GM19372 (cell line): Measurements from ENCODE around the gene VPS25.

ENCODE experiments used
- ATAC-seq: cut with Tn5 transposase; IDR thresholded peaks from one replicate; pipeline ENCODE4 v1.9.1; 2021; ENCODE audit warnings: mild to moderate bottlenecking, low read depth, moderate library complexity; ENCODE audit not compliant: unreplicated experiment

Gene VPS25

DNA sequence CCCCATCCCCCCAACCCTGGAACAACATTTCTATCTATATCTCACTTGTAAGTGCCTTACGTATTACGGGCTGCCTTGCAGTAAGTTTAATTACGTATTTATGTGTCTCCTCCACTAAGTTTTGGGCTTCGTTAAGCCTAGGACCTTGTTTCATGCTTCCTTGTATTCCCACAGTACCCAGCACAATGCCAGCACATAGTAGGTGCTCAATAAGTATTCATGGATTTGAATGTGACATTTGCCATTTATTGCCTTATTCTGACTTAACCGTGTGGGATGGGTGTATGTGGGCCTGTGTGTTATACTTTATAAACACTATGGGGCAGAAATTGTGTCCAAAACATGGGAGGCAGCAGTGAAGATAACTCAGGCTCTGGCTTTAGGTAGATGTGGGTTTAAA is 19.3 kb downstream of the VPS25 start:
- ATAC-seq: no peak

DNA sequence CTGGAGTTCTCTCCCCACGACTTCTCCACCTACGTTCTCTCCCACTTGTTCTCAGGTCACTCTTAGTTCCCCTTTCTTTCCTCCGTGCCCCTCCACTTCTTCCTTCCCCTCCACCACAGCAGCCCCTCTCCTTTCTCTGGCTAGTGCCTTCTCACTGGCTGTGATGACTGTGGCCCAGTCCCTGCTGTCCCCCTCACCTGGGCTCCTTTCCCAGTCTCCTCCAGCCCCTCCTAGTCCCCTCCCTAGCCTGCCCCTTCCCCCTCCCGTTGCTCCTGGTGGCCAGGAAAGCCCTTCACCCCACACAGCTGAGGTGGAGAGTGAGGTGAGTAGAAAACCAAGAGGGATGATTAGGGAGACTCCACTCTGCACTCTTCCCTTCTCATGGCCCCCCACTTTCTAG is 21.8 kb downstream of the VPS25 start:
- ATAC-seq: no peak

DNA sequence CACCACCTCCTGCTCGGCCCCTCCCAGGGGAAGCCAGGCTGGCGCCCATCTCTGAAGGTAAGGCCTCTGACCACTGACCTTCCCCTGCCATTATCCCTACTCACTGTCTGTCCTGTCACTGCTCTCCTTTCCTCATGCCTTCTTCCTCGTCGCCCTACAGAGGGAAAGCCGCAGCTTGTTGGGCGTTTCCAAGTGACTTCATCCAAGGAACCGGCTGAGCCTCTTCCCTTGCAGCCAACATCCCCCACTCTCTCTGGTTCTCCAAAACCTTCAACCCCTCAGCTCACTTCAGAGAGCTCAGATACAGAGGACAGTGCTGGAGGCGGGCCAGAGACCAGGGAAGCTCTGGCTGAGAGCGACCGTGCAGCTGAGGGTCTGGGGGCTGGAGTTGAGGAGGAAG is 22.2 kb downstream of the VPS25 start:
- ATAC-seq: no peak

DNA sequence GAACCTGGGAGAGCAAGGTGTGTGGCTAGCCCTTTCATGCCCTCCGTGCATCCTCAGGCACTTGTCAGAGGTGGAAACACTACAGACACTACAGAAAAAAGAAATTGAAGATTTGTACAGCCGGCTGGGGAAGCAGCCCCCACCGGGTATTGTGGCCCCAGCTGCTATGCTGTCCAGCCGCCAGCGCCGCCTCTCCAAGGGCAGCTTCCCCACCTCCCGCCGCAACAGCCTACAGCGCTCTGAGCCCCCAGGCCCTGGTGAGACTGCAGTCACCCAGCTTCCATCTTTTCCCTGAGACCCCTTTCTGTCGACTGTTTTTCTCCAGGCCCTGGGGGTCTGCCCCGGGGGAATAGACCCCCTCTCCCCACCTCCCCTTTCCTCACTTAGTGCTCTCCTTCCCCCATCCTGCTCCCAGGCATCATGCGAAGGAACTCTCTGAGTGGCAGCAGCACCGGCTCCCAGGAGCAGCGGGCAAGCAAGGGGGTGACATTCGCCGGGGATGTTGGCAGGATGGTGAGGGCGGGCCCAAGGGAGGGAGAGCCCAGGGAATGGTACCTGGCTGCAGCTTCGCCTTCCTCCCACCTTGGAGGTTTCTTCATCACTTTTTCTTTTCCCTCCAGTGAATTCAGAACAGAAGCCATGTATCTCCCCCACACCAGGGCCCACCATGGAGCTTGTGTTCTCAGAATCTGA is 23.0 kb downstream of the VPS25 start:
- no peak for ATAC-seq

DNA sequence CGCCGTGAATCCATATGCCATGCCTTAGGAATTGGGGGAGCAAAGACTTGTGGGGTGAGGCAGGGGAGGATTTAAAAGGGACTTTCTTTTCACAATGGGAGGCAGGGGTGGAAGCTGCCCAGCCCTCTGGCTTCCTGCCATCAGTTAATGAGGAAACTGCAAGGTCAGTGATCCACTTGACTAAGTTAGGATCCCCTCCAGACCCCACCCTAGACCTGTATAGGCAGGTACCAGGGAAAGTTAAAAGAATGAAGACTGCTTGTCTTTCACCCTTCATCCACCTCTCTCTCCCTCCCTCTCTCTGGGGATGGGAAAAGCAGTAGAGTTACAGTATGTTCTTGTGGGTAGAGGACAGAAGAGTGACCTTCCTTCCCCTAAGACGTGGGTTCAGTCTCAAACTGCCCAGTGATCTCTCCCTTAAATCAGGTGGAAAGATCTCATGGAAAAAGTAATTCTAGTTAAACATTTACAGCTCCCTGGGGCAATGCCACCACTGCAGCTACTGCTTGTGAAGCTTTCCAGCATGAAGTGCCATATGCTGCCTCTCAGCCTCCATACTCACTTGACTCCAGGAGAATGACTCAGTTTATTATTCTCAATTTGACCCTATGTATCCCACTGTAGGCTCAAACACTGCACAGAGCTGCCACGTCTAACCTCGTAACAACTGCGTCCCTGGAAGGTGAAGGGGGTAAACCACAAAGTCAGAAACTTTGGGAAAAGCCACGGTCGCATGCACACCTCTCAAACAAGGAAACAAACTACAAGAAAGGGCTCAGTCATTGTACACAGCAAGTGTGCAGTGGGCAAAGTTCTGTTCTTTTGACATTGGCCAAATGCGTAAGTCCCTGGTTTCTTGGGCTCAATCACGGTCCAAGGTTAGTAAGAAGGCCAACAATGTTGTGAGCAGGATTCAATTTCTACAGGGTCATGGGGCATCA is 24.1 kb downstream of the VPS25 start:
- ATAC-seq: no peak

DNA sequence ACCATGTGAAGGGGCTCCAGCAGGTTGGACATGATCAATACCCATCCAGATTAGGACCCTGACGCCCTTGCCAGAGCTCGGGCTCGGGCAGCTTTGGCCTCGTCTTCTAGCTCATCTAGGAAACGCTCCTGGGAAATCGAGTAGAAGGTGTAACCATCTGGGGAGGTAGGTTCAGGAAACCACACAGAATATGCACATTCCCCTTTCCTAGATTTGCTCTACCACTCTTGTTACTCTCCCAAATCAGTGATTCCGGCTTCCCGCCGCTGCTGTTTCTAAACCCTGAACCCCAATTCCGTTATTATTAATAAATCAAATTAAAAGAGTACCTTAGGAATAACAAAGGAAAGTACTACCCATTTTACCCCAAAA is 24.7 kb downstream of the VPS25 start:
- ATAC-seq: no peak

DNA sequence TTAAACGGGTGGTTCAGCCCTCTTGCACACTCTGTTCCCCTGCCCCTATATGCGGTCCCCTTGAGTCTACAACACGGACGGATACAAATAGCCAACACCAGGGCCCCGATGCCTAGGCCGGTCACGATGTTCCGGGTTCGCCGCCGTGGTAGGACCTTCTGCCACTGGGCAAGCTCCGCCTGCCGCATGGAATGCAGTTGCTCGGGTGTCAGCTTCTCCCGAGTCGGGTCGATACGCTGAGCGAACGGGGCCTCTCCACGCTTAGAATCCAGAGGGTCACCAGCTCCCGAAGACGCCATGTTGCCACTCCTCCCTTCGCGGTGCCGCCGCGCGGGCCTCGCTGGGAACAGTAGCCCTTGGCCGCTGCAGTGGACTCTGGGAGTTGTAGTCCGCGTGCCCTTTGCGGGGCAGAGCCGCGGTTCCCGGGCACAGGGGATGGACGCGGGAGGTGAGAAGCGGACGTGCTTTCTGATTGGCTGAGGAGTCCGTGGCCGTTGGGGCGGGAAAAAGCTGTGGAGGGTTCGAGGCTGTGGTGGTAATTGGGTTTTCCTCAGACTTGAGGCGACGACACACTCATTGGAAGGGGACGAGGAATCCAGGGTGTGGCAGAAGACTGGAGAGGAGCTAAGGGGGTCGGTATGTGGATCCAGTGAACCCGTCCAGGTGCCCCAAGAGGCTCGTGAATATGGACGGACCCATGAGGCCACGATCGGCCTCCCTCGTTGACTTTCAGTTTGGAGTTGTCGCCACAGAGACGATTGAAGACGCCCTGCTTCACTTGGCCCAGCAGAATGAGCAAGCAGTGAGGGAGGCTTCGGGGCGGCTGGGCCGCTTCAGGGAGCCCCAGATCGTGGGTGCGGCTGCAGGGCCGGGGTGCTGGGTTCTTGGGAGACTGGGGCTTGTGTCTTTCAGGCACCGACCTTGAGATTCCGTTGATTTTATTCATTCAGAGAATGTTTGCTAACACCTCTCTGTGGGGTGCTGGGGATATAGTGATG is 25.4 kb downstream of the VPS25 start, which contains the start of the genes CNTD1 and COA3:
Gene CNTD1 (plus strand): TSS at position 479 of the 998 bp plus-strand sequence. CDS start 207 bp downstream, at position 686.
Gene COA3 (minus strand): TSS at position 322 of the 998 bp plus-strand sequence. CDS start 23 bp downstream, at position 299.
- ATAC-seq: no peak

DNA sequence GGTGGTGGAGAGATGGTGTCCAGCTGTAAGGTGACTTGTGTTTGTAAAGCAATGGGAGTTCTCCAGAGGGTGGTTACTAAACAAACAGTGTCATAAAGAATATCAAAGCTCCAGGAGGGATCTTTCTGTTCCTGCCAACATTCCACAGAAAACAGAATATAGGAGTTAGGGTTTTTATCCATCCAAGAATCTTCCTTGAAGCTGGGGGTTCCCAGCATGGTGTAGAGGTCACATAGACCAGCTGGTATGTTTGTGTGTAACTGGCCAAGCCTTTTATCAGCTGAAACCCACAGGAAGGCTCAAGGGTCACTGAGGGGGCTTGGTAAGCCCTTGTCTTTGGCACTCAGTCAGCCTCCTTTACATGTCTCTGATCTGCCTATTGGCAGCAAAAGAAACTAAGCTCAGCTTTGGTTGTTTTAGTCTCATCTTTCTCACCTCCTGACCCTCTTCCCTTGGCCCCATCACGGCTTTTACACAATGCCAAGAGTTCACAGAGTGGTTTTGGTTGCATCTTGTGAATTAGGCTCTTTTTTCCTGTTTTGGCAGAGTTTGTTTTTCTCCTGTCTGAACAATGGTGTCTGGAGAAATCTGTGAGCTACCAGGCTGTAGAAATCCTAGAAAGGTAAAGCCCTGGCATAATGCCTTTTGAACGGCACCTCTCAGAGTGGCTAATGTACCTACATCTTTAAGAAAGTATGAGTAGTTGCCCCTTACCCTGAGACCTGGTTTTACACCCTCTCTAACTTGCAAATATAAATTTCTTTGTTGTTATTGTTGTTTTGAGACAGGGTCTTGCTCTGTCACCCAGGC is 30.0 kb downstream of the VPS25 start:
- ATAC-seq: no peak

DNA sequence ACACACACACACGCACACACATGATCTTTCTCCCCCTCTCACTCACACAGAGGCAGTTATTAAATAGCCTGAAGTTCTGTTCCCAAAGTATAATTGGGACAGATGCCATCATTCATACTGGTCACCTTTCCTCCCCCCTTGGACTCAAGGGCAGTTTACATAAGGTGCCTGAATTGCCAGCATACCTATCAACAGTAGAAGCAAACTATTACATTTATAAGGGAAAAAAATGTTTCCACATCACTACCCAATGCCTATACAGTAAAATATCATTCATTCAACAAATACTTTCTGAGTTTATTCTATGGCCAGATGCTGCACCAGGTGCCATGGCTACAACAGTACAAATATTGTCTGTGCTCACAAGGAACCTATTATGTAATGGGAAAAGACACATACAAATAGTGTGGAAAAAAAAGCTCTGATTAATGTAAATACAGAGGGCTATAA is 31.7 kb downstream of the VPS25 start:
- ATAC-seq: no peak

DNA sequence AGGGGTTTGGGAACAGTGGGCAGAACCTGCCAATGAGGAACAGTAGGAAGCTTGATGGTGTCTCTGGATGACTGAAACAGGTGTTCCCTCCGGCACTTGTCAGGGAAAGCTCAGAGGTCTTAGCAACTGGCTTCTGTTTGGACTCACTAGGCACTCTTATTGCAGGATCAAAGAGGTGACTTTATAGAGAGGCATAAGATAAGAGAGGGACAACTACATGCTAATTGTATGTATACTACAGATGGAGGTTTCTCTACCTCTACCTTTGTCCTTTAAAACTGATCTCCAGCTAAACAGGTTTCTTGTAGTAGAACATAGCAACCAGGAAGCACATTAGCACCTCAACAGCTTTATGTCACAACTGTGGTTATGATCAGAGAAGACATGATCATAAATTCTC is 33.0 kb downstream of the VPS25 start:
- no peak for ATAC-seq

DNA sequence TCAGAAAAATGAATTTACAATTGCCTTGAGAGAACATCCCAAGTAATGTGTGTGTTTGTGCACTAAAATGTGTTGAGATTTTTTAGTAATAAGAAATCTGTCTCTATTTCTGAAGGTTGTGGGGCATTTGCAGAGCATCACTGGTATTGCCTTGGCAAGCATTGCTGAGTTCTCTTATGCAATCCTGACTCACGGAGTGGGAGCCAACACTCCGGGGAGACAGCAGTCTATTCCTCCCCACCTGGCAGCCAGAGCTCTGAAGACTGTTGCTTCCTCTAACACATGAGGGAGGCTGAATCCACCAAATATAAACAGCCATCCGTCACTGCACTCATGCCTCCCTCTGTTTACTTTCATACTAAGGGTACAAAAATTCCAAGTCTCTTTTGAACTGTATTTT is 36.0 kb downstream of the VPS25 start:
- ATAC-seq: no peak

DNA sequence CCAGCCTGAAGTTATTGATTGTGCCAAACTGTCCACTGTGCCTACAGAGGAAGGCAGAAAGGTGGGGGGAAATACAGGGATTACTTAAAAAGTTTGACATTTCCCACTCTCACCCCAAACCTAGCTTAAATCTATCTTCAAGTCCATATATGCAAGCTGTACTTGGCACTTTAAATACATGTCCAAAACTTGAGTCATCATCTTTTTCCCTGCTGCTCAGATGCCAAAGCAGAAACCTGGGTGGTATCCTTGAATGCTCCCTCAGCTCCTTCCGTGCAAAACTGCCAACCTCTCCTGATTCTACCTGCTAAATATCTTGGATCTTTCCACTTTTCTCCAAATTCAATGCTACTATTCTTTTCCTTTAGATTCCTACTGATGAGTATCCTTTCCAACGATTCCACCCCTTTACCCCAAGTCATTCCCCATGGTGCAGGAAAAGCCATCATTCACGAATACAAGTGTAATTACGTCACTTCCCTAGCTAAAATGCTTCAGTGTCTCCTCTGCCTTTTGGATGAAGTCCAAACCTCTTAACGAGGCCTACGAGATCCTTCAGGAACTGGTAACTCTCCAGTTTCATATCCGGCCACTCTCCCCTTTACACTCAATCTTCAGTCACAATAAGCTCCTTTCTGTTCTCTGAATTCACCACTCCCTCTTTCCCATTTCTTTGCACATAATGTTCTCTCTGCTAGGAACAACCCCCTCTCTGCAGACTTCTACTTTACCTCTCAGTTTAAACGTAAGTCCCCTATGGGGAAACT is 41.6 kb downstream of the VPS25 start:
- no peak for ATAC-seq

DNA sequence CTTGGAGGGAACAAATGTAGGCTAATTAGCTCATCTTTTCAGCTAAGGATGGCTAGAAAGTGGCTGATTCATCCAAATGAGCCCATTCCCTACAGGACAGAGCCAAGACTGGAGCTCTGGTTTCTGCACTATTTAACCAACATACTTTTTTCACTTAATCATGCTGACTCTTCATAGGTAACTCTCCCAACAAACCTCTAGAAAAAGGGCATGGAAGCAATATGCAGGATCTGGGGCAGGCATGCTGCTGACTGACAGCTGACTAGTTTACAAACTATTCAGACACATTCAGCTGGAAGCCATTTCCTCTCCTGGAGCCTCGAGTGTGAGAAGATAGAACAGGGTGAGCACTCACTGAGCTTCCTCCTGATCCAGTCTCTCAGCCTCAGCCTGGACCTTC is 44.6 kb downstream of the VPS25 start:
- ATAC-seq: no peak

DNA sequence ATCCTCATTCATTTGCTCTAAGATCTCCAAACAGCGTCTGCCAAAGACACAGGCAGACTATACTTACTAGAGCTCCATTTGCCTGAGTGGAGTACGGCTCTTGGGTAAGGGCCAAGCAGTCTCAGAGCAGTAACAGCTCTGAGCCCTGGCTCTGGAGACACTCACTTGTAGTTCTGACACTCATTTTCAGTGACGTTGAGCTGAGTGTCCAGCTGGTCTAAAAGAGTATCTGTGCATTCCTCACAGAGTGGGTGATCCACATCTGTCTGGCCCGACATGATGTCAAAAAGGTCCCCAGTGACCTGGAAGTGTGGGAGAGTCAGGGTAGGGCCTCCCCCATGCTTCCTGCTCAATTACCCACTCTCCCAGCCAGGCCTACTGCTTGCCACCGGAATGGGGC is 45.1 kb downstream of the VPS25 start:
- no peak for ATAC-seq

DNA sequence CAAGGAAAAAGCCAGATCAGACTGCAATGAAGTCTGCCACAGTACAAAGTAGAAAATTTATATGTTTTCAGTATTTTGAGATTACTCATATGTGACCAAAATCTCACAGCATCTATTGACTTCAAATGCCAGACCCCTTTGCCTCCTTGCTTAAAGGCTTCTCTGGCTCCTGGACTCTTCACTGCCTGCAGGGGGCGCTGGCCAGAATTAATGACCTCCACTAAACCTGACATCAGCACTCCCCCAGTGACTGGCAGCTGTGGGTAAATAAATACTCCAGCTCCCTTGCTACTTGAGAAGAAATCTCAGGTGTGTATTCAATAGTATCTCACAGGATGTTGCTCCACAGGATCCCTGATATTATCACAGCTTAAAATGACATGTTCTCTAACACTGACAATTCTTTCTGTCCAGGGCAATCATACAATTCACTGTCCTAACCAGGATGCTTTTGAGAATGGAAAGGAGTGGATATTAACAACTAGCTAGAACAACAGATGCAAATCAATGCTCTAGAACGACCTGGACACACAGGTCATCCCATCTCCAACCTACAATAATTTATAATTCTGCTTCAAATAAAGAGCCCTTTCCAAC is 46.8 kb downstream of the VPS25 start:
- ATAC-seq: no peak

DNA sequence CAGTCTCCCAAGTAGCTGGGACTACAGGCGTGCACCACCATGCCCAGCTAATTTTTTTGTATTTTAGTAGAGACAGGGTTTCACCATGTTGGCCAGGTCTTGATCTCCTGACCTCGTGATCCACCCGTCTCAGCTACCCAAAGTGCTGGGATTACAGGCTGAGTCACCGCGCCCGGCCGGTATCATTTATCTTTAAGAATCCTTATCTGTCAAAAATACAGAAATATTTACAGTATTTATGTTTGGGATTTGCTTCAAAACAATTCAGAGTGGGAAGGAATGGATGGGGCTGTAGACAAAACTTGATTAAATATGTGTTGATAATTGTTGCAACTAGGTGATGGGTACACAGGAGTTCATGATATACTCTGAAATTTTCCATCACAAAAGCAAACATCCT is 47.9 kb downstream of the VPS25 start:
- no peak for ATAC-seq

DNA sequence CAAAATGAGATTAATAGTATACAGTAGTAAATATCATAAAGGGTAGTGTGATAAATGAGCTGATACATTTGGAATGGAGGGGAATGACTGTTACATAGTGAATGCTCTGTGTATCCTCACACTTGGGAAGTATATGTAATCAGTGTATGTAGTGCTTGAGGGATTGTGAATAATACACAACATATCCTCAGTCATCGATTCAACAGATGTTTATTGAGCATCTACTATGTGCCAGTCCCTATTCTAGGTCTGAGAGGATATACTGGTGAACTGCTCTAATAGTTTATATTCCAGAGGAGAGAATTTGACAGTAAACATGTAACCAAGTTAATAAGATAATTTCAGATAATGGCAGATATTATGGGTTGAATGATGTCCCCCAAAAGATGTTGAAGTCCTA is 54.2 kb downstream of the VPS25 start:
- no peak for ATAC-seq
